K562 (cell line): ENCODE data around the gene ALG12. TPM values are rescaled to one million over a fixed set of nuclear protein-coding genes. Genes with fewer than 3 reads are reported as not detected.

Experiments
- ATAC-seq: fragments of 200-7000 bp; cut with Tn5 transposase; 3 replicates; pipeline ENCODE4 v1.9.1; 2020; ENCODE audit warnings: moderate library complexity
- BruUV-seq: library from RNA; stranded (reverse); fragments of 400-500 nt; replicated peaks from 2 replicates; lab custom pipeline; 2021; lab: Mats Ljungman, UMichigan
- CTCF ChIA-PET: fragments of 300-600 bp; formaldehyde crosslinking; extraction: SDS; loops from one replicate; lab custom pipeline; 2021; ENCODE audit warnings: low intra/inter-chr PET ratio; lab: Yijun Ruan, JAX
- POLR2A ChIA-PET: fragments of 300-600, 350-650 bp; sonication (Branson Sonifier 250); formaldehyde crosslinking; extraction: SDS; loops from one replicate; lab custom pipeline; 2021; ENCODE audit warnings: antibody characterized with exemption, inconsistent platforms; lab: Yijun Ruan, JAX
- DNase-seq, 4 experiments: peaks; one replicate each; pipeline versions ENCODE4 v3.0.0 to v3.0.0-alpha.2; 2011 to 2018; ENCODE audit warnings: low spot score in 3 of 4, mixed read lengths in 3 of 4; ENCODE audit errors: extremely low read depth in 1 of 4
- FAIRE-seq: peaks from 2 replicates; lab custom pipeline; 2011; peaks lifted over from hg19 to GRCh38; lab: Jason Lieb, UNC
- H2AFZ ChIP-seq: 2 replicates; pipeline ENCODE4 v1.6.0; 2011; ENCODE audit warnings: low read depth, low read length, control low read depth, inconsistent platforms
- H3K27ac ChIP-seq: fragments of 200-600 bp; 3 replicates; pipeline ENCODE4 v1.8.0; 2011; ENCODE audit warnings: low read depth, mild to moderate bottlenecking, control low read depth, inconsistent platforms, low read length, moderate library complexity, mixed read lengths; ENCODE audit errors: extremely low read depth
- H3K27me3 ChIP-seq, 2 experiments: fragments of 300-600 bp in 1 of 2; 2 replicates in 1 of 2; 3 replicates in 1 of 2; pipeline versions ENCODE4 v1.6.0 to v1.8.0; 2011; ENCODE audit warnings: inconsistent platforms in 2 of 2, low read length in 2 of 2, mild to moderate bottlenecking in 1 of 2, mixed read lengths in 1 of 2, moderate library complexity in 1 of 2; ENCODE audit not compliant: control insufficient read depth in 2 of 2, insufficient read depth in 2 of 2
- H3K36me3 ChIP-seq: fragments of 300-600 bp; 3 replicates; pipeline ENCODE4 v1.8.0; 2011; ENCODE audit warnings: mild to moderate bottlenecking, low read length, inconsistent platforms; ENCODE audit not compliant: control insufficient read depth, insufficient read depth
- H3K4me1 ChIP-seq, 2 experiments: fragments of 200-600 bp in 1 of 2; replicated peaks in 1 of 2; 2 replicates in 1 of 2; 3 replicates in 1 of 2; pipeline versions ENCODE4 v1.5.1 to v1.8.0; 2011; ENCODE audit warnings: inconsistent platforms in 2 of 2, low read length in 2 of 2, mild to moderate bottlenecking in 1 of 2, mixed read lengths in 1 of 2, moderate library complexity in 1 of 2; ENCODE audit not compliant: control insufficient read depth in 2 of 2, insufficient read depth in 2 of 2
- H3K4me2 ChIP-seq: 2 replicates; pipeline ENCODE4 v1.6.1; 2011; ENCODE audit warnings: low read length, control low read depth, inconsistent platforms, mixed read lengths; ENCODE audit not compliant: insufficient read depth
- H3K4me3 ChIP-seq: fragments of 200-600 bp; sonication (generic), shearing (Covaris generic); 2 replicates; pipeline ENCODE4 v1.5.1; 2016; ENCODE audit warnings: control low read depth, inconsistent platforms
- H3K79me2 ChIP-seq: fragments of 200-600 bp; 3 replicates; pipeline ENCODE4 v1.8.0; 2011; ENCODE audit warnings: low read length, inconsistent platforms; ENCODE audit not compliant: control insufficient read depth, insufficient read depth
- H3K9ac ChIP-seq, 2 experiments: 2 replicates each; pipeline versions ENCODE4 v1.6.0 to v1.6.1; 2011; ENCODE audit warnings: low read depth in 2 of 2, low read length in 2 of 2, control low read depth in 1 of 2, inconsistent platforms in 1 of 2, mild to moderate bottlenecking in 1 of 2, mixed read lengths in 1 of 2; ENCODE audit not compliant: insufficient read depth in 1 of 2
- H3K9me1 ChIP-seq: one replicate; pipeline ENCODE4 v1.6.0; 2011; ENCODE audit warnings: inconsistent platforms, mild to moderate bottlenecking, low read length, moderate library complexity; ENCODE audit not compliant: control insufficient read depth, insufficient read depth
- H3K9me3 ChIP-seq: replicated peaks from 2 replicates; pipeline ENCODE4 v1.5.1; 2011; ENCODE audit warnings: low read depth, low read length, inconsistent platforms; ENCODE audit not compliant: control insufficient read depth, insufficient read depth
- H4K20me1 ChIP-seq: replicated peaks from 2 replicates; pipeline ENCODE4 v1.6.1; 2011; ENCODE audit warnings: low read length, inconsistent platforms, mixed read lengths; ENCODE audit not compliant: control insufficient read depth, insufficient read depth
- CREB3 ChIP-seq: fragments of 450-650 bp; conservative IDR thresholded peaks from 2 replicates; pipeline ENCODE4 v1.6.1; 2016; ENCODE audit warnings: missing genetic modification characterization, low read depth, mild to moderate bottlenecking, missing compliant biosample characterization, moderate library complexity
- KDM1A ChIP-seq, 2 experiments: fragments of 450-650 bp; IDR thresholded peaks; 2 replicates each; pipeline ENCODE4 v1.6.1; 2016; ENCODE audit warnings: mild to moderate bottlenecking in 2 of 2
- NKRF ChIP-seq: fragments of 450-650 bp; IDR thresholded peaks from 2 replicates; pipeline ENCODE4 v1.6.1; 2016; ENCODE audit warnings: borderline replicate concordance
- WGBS: fragments of 100-300 bp; shearing (Covaris generic); methylation state at CpG from one replicate; pipeline ENCODE4 v1.1.6; 2016; ENCODE audit warnings: low coverage, mixed read lengths; ENCODE audit not compliant: insufficient coverage; ENCODE audit errors: missing lambda C conversion rate; 5-methylcytosine and 5-hydroxymethylcytosine counted together
- in situ Hi-C: fragments of 300-500 bp; cut with MboI; formaldehyde crosslinking; loops from 4 replicates; pipeline ENCODE4 v1.15.0; 2018; ENCODE audit warnings: inconsistent platforms, mixed read lengths
- intact Hi-C: fragments of 100-400 bp; cut with micrococcal nuclease; formaldehyde crosslinking; loops from 2 replicates; pipeline ENCODE4 v1.14.2; 2022
- polyA plus RNA-seq, 8 experiments: library from polyadenylated mRNA; depleted of rRNA in 4 of 8; stranded (reverse) in 5 of 8; unstranded in 3 of 8; fragments of >200 nt; fragmentation: Nextera tagmentation in 2 of 8; fragmentation: Illumina TruSeq in 1 of 8; extraction: Ambion mirVana in 2 of 8; extraction: Trizol in 1 of 8; gene quantifications; 2 replicates each; pipeline versions ENCODE4 v1.2.1 to v1.2.3, GENCODE V29; 2011 to 2014; ENCODE audit warnings: inconsistent platforms in 1 of 8, missing spikeins in 1 of 8
- total RNA-seq, 7 experiments: library from RNA; depleted of rRNA in 6 of 7; stranded (reverse); fragments of >200 nt in 6 of 7; fragmentation: Illumina TruSeq in 2 of 7; extraction: Trizol in 2 of 7; gene quantifications; 2 replicates each; pipeline versions ENCODE4 v1.2.1 to v1.2.3, GENCODE V29; 2011 to 2021; ENCODE audit warnings: low replicate concordance in 1 of 7

The ALG12 gene
- total and polyA plus RNA-seq, 9 of the 15 experiments (the other 6 are each of a cell fraction or from before 2014, with no cell fraction given), result 0.20 to 8.5 (median 3.4) TPM

GRCh38 chr22:49941507-49942316 lies 23.5 kb upstream of the ALG12 start (continued):
- no peak for TF ChIP-seq CREB3 (tag)

GRCh38 chr22:49938565-49939136 lies 20.4 kb upstream of the ALG12 start:
- 0 out of 4 replicates have a peak overlapping the region, but pooled peaks of 1 of the 2 experiments have one; percentile 52 for H3K9ac ChIP-seq
- intact Hi-C loops, result no loop called here
- POLR2A ChIA-PET, result no interaction called here
- no peaks in the 10 kb centered on the region for H3K27me3 ChIP-seq
- no peaks in the 10 kb centered on the region for H4K20me1 ChIP-seq
- in situ Hi-C loops, result no loop called here
- H3K4me3 ChIP-seq, result no peak overlapping the region
- no peaks in the 10 kb centered on the region for H3K36me3 ChIP-seq
- H3K9me1 ChIP-seq, result no peaks in the 10 kb centered on the region
- CTCF ChIA-PET, result no interaction called here
- H3K4me2 ChIP-seq, result no peak overlapping the region
- H3K4me1 ChIP-seq, result peaks cover 20 to 66% of the 10 kb centered on the region in 2 experiments
- no peak for DNase-seq
- H3K79me2 ChIP-seq, result no peaks in the 10 kb centered on the region
- no peak for FAIRE-seq
- H3K9me3 ChIP-seq, result no peaks in the 10 kb centered on the region
- WGBS, result 74% methylated on average over 9 of the region's 19 CpGs
- H2AFZ ChIP-seq, result no peak overlapping the region
- BruUV-seq, result no TSS peak
- TF ChIP-seq NKRF, result no peak
- TF ChIP-seq KDM1A (IDR thresholded peaks at IDR 0.05), result peak in 1 of 2 experiments; percentile 74; a peak in 1 of 4 replicates
- H3K27ac ChIP-seq, result no peak overlapping the region
- ATAC-seq, result no peak
